Fibroblast of skin of left quadriceps (primary cell): ENCODE measurements around the gene DLG2.
A peak's percentile ranks its signal among the peaks of the same experiment; 100 is the strongest.

Experiments used
- DNase-seq, 2 experiments: peaks; one replicate each; pipeline ENCODE4 v3.0.0-alpha.2; 2013; ENCODE audit warnings: low read depth in 2 of 2

The DLG2 gene

GRCh38 chr11:83540112-83540675 lies 2086.9 kb downstream of the DLG2 start:
- no peak for DNase-seq

GRCh38 chr11:83538286-83538685 lies 2088.9 kb downstream of the DLG2 start:
- no peak for DNase-seq

DNA sequence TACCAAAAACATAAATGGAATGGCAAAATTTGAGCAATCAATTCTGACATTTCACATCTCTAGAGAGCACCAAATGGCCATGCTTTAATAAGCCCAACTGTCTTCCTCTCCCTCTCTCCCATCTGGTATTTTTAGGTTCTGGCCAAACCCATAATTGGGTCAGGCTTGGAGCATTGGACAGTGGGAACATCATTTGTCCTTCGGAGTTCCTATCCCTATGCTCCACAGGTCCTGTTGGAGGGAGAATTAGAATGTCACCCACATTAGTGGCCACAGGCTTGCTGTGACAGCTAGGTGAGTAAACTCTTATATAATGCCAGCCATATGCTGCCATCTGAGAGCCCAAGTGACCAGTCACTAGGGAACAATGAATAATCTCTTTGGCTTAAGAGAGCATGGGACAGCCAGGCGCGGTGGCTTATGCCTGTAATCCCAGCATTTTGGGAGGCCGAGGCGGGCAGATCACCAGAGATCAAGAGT lies 2090.0 kb downstream of the DLG2 start:
- no peak for DNase-seq

GRCh38 chr11:83533166-83533565 lies 2094.0 kb downstream of the DLG2 start:
- DNase-seq: no peak

DNA sequence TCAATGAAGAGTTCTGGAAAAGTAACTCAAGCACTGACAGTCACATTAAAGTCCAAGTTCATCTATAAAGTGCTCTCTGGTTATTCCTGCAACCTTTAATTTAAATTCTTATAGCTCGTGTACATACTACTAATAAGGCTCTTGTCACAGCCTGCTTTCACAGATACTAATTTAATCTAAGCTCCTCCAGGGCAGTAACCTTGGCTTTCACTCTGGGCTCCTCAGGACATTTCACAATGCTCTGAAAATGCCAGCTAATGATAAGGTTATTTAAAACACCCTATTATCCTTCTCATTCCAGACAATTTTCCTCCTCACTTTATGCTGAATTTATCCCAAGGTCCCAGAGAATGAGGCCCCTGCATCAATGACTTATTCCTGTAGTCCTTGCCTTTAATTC lies 2098.3 kb downstream of the DLG2 start:
- no peak for DNase-seq

GRCh38 chr11:83528225-83528624 lies 2098.9 kb downstream of the DLG2 start:
- no peak for DNase-seq

DNA sequence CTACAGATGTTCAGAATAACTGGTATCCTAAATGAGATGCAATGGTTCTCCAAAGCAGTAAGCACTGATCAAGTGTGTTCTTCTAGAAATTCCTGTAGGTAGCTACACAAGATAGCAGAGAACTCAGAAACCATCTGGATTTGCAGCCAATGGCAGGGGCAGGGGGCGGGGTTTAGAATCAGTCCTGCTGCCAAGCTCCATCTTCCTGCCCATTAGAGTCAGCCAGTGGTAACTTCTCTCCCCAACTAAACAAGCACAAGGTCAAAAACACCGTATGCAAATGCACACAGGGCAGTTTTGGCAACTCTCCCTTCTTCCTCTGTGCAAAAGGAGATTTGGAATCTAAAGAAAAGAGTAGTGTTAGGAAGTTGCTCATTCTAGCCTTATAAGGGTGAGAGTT lies 2103.5 kb downstream of the DLG2 start:
- no peak for DNase-seq

- no peak for DNase-seq
Observed at GRCh38 chr11:83522911-83523310, 2104.2 kb downstream of the DLG2 start.

- DNase-seq: peak; percentile 6 to 8
Observed at GRCh38 chr11:83521647-83522596, 2105.2 kb downstream of the DLG2 start.

GRCh38 chr11:83520849-83521248 lies 2106.3 kb downstream of the DLG2 start:
- DNase-seq: no peak

DNA sequence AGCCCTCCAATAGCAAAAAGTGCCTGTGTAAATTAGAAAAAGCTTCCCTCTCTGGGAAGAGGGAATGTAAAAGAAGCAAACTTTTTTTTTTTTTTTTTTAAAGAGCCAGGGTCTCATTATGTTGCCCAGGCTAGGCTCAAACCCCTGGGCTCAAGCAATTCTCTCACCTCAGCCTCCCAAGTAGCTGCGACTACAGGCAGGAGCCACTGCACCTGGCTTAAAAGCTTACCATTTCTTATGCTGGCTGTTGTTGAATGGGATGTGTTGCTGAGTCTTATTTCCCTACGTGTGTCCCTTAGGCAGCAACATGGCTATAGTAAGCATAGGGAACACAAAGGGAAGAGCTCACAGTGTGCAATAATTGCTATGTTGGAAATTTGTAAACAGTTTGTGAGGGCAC lies 2115.5 kb downstream of the DLG2 start:
- DNase-seq: no peak

DNA sequence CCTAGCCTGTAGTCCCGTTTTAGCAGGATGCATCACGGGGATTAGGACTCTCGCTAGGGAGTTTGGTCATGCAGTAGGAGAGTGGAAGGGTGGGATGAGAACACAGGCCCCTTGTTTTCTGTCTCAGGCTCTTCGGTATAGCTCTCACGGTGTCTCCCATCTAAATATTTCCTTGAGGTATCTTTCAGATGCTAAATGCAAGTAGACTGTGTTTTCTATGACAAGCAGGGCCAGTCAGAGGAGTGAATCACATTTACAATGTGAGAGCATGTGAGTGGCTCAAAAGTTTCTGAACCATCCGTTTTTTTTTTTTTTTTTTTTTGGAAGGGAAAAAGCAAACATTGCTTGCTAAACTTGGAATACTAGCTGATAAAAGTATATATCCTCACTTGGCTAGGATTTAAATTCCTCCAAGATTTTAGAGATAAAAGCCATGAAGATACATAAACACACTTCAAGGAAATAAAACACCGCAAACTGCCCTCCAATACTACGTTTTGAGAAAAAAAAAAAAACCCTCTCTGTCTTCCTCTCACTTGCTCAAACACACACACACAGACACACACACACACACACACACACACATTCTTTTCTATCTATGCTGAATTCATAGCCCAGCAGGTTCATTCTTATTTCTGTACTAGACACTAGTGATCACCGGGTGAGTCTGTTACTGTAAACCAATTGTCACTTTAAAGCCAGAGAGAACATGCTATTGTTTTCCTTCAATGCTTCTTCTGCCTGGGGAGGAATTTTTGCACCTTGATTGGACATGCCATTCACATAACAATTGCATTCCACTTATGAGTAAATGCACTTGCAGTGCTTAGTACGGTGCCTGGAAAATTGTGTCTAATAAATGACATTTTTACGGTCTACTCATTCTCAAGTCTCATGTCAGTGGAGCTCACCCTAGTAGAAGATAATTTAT lies 2116.3 kb downstream of the DLG2 start:
- no peak for DNase-seq

DNA sequence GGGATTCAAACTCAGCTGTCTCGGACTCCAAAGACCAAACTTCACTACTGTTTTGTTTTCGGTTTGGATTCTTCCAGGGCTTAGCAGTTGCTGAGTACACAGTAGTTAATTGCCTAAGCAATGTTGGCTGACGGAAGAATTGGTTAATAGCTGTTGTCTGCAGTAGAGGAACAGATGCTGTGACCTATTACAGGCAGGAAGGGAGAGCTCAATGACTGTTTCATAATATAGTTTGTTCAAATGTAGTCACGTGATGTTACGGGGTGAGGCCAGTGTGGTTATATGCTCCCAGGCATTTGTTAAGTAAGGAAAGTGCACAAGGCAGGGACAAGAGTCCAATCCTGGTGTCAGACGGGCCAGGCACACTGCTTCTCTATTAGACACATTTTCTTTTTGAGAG lies 2118.3 kb downstream of the DLG2 start:
- no peak for DNase-seq

GRCh38 chr11:83502041-83502440 lies 2125.1 kb downstream of the DLG2 start:
- no peak for DNase-seq

DNA sequence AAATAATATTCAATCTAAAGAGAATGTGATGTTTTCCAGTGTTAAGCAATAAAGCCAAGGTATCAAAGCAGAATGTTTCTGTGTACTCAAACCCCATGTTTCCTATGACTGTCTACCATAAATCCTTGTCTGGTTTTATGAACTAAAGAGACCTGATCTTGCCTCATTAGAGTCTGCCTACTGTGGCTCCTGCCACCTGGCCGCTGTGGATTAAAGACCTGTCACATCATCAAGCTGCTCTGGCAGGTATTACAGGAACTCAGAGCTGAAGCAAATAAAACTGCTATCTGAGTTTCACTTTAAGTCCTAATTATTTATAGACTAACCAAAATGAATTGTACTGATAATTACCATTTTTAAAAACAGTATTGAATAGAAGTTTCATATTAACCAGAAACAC lies 2133.2 kb downstream of the DLG2 start:
- DNase-seq: no peak

DNA sequence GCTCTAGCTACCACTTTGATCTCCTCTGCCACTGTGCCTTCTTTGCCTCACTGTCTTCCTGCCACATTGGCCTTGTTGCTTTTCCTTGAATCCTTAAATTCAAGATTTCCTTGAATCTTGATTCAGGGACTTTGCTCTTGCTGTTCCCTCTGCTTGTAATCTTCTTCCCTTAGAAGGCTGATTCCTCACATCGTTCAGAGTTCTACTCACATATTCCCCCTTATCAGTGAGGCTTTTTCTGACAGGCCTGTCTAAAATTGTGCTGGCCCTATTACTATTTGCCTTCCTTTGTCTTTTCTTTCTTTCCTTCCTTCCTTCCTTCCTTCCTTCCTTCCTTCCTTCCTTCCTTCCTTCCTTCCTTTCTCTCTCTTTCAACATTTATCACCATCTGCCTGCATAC lies 2134.1 kb downstream of the DLG2 start:
- DNase-seq: no peak

DNA sequence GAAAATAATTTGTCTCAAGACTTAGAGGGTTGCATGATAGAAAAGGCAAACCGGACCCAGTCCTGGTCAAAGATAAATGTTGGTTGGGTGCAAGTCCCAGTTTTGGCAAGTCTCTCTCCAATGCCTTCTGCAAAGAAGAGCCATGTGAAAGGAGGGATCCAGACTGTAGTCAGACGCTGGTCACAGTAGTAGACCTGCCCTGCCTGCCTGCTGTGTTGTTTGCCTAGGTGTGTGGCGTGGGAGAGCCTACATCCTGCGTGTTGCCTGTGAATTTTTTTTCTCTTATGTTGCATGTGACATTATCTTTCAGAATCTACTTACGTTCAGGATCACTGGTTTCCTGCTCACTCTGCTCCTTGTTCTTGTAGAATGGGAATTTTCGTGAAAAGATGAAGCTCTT lies 2143.3 kb downstream of the DLG2 start:
- no peak for DNase-seq

GRCh38 chr11:83480811-83481210 lies 2146.3 kb downstream of the DLG2 start:
- DNase-seq: no peak

DNA sequence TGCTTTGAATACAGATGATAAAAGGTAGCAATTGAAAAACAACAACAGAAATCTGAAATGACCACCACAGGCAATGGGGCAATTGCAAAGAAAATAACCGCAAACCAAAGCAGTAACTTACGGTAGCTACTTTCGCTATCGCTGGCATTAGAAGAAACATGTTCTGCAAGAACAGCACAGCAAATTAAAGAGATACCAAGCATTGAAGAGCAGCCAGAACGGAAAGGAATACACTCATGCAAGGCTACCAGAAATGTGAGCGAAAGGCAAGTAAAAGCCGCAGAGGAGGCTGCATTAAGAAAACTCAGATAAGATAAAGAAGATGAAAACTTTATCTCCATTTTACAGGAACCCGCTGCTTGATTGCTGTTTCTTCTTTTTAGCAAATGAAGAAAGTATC lies 2146.9 kb downstream of the DLG2 start:
- no peak for DNase-seq

DNA sequence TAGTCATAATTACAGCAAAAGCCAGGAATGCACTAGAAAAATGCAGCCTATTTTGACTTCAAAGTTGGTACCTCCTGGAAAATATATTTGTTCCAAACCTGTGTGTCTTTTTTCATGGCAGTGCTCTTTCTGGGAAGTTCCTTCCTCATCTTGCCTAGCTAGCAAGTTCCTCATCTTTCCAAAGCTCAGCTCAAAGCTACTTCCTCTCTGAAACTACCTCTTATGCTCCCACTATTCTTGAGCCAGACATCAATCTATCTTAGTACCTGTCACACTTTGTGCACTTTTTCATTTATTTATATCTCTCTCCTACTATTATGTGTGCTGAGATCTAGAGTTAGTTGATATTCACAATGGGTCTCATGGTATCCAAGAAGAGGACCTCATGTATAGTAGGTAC lies 2149.4 kb downstream of the DLG2 start:
- DNase-seq: no peak

GRCh38 chr11:83475760-83476159 lies 2151.4 kb downstream of the DLG2 start:
- no peak for DNase-seq

DNA sequence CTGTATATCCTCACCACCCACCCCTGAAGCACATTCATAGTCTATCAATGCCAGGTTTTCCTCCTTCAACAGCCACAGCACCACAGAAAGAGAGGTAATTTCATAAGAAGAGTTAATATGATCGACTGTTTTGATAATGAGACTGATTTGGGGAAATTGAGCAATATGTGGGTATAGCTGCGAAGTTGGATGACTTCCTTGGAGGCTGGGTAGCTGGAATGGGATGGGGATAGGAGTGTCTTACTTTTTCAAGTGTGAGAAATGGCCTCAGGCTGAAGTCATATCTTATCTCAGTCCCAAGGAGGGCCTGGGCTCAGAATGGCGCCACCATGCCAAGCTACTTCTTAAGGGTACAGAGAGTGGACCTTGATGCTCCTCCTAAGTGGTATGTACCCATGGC lies 2153.4 kb downstream of the DLG2 start:
- DNase-seq: no peak
